HG03159 (cell line): ENCODE data around the gene VEZF1.

Source experiments
- ATAC-seq: cut with Tn5 transposase; IDR thresholded peaks from one replicate; pipeline ENCODE4 v1.9.1; 2021; ENCODE audit warnings: mild to moderate bottlenecking, moderate library complexity; ENCODE audit not compliant: unreplicated experiment

VEZF1 gene

GRCh38 chr17:57987581-57988300, at the start of gene VEZF1:
Gene VEZF1, minus strand, starts transcription at chr17:57988254. Its CDS starts 143 bp downstream, at chr17:57988111.
- ATAC-seq = peak; percentile 57

GRCh38 chr17:58032691-58033415, 44.8 kb upstream of the VEZF1 start:
- ATAC-seq = no peak

GRCh38 chr17:58028578-58028977, 40.5 kb upstream of the VEZF1 start:
- ATAC-seq = no peak

GRCh38 chr17:58020401-58020800, 32.3 kb upstream of the VEZF1 start:
- ATAC-seq = no peak

GRCh38 chr17:58019521-58019920, 31.5 kb upstream of the VEZF1 start:
- no peak for ATAC-seq

- no peak for ATAC-seq
Observed at GRCh38 chr17:58019039-58019438, 31.0 kb upstream of the VEZF1 start.

- ATAC-seq = no peak
Observed at GRCh38 chr17:58010067-58010799, 22.2 kb upstream of the VEZF1 start.

- peak; percentile 28 for ATAC-seq
Observed at GRCh38 chr17:58007781-58008706, 20.0 kb upstream of the VEZF1 start.

GRCh38 chr17:58006924-58007780, 19.1 kb upstream of the VEZF1 start, which contains the start of gene SRSF1:
Gene SRSF1, minus strand, starts transcription at chr17:58007246. Its CDS starts 109 bp downstream, at chr17:58007137.
- ATAC-seq = peak; percentile 80

- ATAC-seq = peak; percentile 6
Observed at GRCh38 chr17:58006560-58006923, 18.5 kb upstream of the VEZF1 start.

GRCh38 chr17:58005728-58006559, 17.9 kb upstream of the VEZF1 start:
- ATAC-seq = no peak

GRCh38 chr17:58005031-58005727, 17.1 kb upstream of the VEZF1 start:
- ATAC-seq = no peak

- ATAC-seq = no peak
Observed at GRCh38 chr17:58004060-58004459, 16.0 kb upstream of the VEZF1 start.

- ATAC-seq = no peak
Observed at GRCh38 chr17:58002973-58003372, 14.9 kb upstream of the VEZF1 start.

GRCh38 chr17:58002154-58002948, 14.3 kb upstream of the VEZF1 start:
- ATAC-seq = no peak

- ATAC-seq = no peak
Observed at GRCh38 chr17:58001461-58002124, 13.5 kb upstream of the VEZF1 start.

- no peak for ATAC-seq
Observed at GRCh38 chr17:57999496-58000017, 11.5 kb upstream of the VEZF1 start.
